ENCODE data around the gene LYST. TPM values are rescaled to one million over a fixed set of nuclear protein-coding genes. Genes with fewer than 3 reads are reported as not detected.

The LYST gene
- total RNA-seq, 4 donors from 2014 or later = 48.0 to 62.8 (median 61.0) TPM

GRCh38 chr1:235661568-235661967 is 205.1 kb downstream of the LYST start:
- Histone ChIP-seq H3K27ac (no peak overlapping the region), H3K4me1 (no peaks in the 10 kb centered on the region), H3K4me3 (no peak overlapping the region), H3K36me3 (peaks cover 0 to 54% (median 0%) of the 10 kb centered on the region in 3 donors), H3K27me3 (no peaks in the 10 kb centered on the region), H3K9me3 (no peaks in the 10 kb centered on the region)
- 56 to 62% methylated on average over 2 of the region's 2 CpGs for WGBS, 2 donors
- TF ChIP-seq EP300 (IDR thresholded peaks at IDR 0.05) (no peak), CTCF (IDR thresholded peaks at IDR 0.05) (no peak)
- no peak for DNase-seq (ENCODE audit: low spot score in 2 of 2)

GRCh38 chr1:235659186-235659771 is 207.4 kb downstream of the LYST start:
- DNase-seq (ENCODE audit: low spot score in 2 of 2) = no peak
- H3K4me1 ChIP-seq = no peaks in the 10 kb centered on the region
- H3K9me3 ChIP-seq = no peaks in the 10 kb centered on the region
- H3K27ac ChIP-seq = no peak overlapping the region
- peaks cover 0 to 6% of the 10 kb centered on the region in 2 donors for H3K27me3 ChIP-seq
- 88 to 91% methylated on average over 9 to 14 of the region's 14 CpGs for WGBS, 2 donors
- H3K4me3 ChIP-seq = no peak overlapping the region
- no peak for TF ChIP-seq EP300 (IDR thresholded peaks at IDR 0.05)
- TF ChIP-seq CTCF (IDR thresholded peaks at IDR 0.05) = no peak
- no peak for TF ChIP-seq POLR2A (IDR thresholded peaks at IDR 0.05)
- peaks cover 0 to 45% (median 0%) of the 10 kb centered on the region in 3 donors for H3K36me3 ChIP-seq

GRCh38 chr1:235657747-235658526 is 208.8 kb downstream of the LYST start:
- 62 to 65% methylated on average over 5 of the region's 5 CpGs for WGBS, 2 donors
- no peak for DNase-seq (ENCODE audit: low spot score in 2 of 2)
- Histone ChIP-seq H3K4me3 (no peak overlapping the region), H3K36me3 (peaks cover 0 to 31% (median 0%) of the 10 kb centered on the region in 3 donors), H3K4me1 (no peaks in the 10 kb centered on the region), H3K27ac (no peak overlapping the region), H3K27me3 (peaks cover 0 to 16% of the 10 kb centered on the region in 2 donors), H3K9me3 (no peaks in the 10 kb centered on the region)
- no peak for TF ChIP-seq EP300 (IDR thresholded peaks at IDR 0.05)
- TF ChIP-seq CTCF (IDR thresholded peaks at IDR 0.05) = no peak

GRCh38 chr1:235657269-235657668 is 209.4 kb downstream of the LYST start:
- no peaks in the 10 kb centered on the region for H3K9me3 ChIP-seq
- no peaks in the 10 kb centered on the region for H3K4me1 ChIP-seq
- H3K27ac ChIP-seq = no peak overlapping the region
- H3K27me3 ChIP-seq = peaks cover 0 to 22% of the 10 kb centered on the region in 2 donors
- no peak for TF ChIP-seq CTCF (IDR thresholded peaks at IDR 0.05)
- peaks cover 0 to 25% (median 0%) of the 10 kb centered on the region in 3 donors for H3K36me3 ChIP-seq
- DNase-seq (ENCODE audit: low spot score in 2 of 2) = no peak
- no peak overlapping the region for H3K4me3 ChIP-seq
- 75 to 84% methylated on average over 5 of the region's 5 CpGs for WGBS, 2 donors

GRCh38 chr1:235652364-235652763 is 214.3 kb downstream of the LYST start:
- DNase-seq (ENCODE audit: low spot score in 2 of 2) = no peak
- Histone ChIP-seq H3K9me3 (no peaks in the 10 kb centered on the region), H3K36me3 (no peaks in the 10 kb centered on the region), H3K4me3 (no peak overlapping the region), H3K27ac (no peak overlapping the region), H3K27me3 (peaks cover 0 to 65% of the 10 kb centered on the region in 2 donors), H3K4me1 (peaks cover 0 to 31% (median 14%) of the 10 kb centered on the region in 4 donors)
- TF ChIP-seq EP300 (IDR thresholded peaks at IDR 0.05) (no peak), CTCF (IDR thresholded peaks at IDR 0.05) (no peak), POLR2A (IDR thresholded peaks at IDR 0.05) (no peak)
- 92 to 94% methylated on average over 11 of the region's 11 CpGs for WGBS, 2 donors

All from tibial nerve (tissue), 4 donors.